Hepatocyte (in vitro differentiated cells): ENCODE measurements around the gene MYOCOS. TPM values are rescaled to one million over a fixed set of nuclear protein-coding genes. Genes with fewer than 3 reads are reported as not detected.

Source experiments
- DNase-seq: peaks from one replicate; pipeline ENCODE4 v3.0.0-alpha.2; 2016; ENCODE audit warnings: low spot score
- H2AFZ ChIP-seq: fragments of 200-600 bp; sonication (generic); 2 replicates; pipeline ENCODE4 v1.6.0; 2016; ENCODE audit warnings: antibody characterized with exemption, mild to moderate bottlenecking
- H3K27ac ChIP-seq: fragments of 200-600 bp; sonication (generic); 2 replicates; pipeline ENCODE4 v1.5.1; 2016; ENCODE audit warnings: mild to moderate bottlenecking
- H3K27me3 ChIP-seq: fragments of 200-600 bp; sonication (generic); 2 replicates; pipeline ENCODE4 v1.6.1; 2016
- H3K36me3 ChIP-seq: fragments of 200-600 bp; sonication (generic); replicated peaks from 2 replicates; pipeline ENCODE4 v1.5.1; 2016; ENCODE audit warnings: low read depth; ENCODE audit not compliant: insufficient read depth
- H3K4me1 ChIP-seq: fragments of 200-600 bp; sonication (generic); 2 replicates; pipeline ENCODE4 v1.5.1; 2016; ENCODE audit warnings: mild to moderate bottlenecking, moderate library complexity; ENCODE audit not compliant: insufficient read depth
- H3K4me2 ChIP-seq: fragments of 200-600 bp; sonication (generic); 2 replicates; pipeline ENCODE4 v1.6.0; 2016
- H3K4me3 ChIP-seq: fragments of 200-600 bp; sonication (generic); 2 replicates; pipeline ENCODE4 v1.5.1; 2016; ENCODE audit warnings: mild to moderate bottlenecking
- H3K79me2 ChIP-seq: fragments of 200-600 bp; sonication (generic); 2 replicates; pipeline ENCODE4 v1.6.0; 2017; ENCODE audit warnings: mild to moderate bottlenecking
- H3K9me2 ChIP-seq: fragments of 200-600 bp; sonication (generic); replicated peaks from 2 replicates; pipeline ENCODE4 v1.6.0; 2017; ENCODE audit warnings: mild to moderate bottlenecking; ENCODE audit not compliant: insufficient read depth
- H3K9me3 ChIP-seq: fragments of 200-600 bp; sonication (generic); 2 replicates; pipeline ENCODE4 v1.5.1; 2016; ENCODE audit warnings: low read depth, mild to moderate bottlenecking
- H4K20me1 ChIP-seq: fragments of 200-600 bp; sonication (generic); 2 replicates; pipeline ENCODE4 v1.6.0; 2016; ENCODE audit warnings: mild to moderate bottlenecking; ENCODE audit not compliant: insufficient read depth, poor library complexity, severe bottlenecking
- EZH2 ChIP-seq: fragments of 200-600 bp; sonication (generic); IDR thresholded peaks from 2 replicates; pipeline ENCODE4 v1.6.1; 2016; ENCODE audit warnings: antibody characterized with exemption, mild to moderate bottlenecking, borderline replicate concordance
- EZH2phosphoT487 ChIP-seq: fragments of 200-600 bp; sonication (generic); IDR thresholded peaks from one replicate; pipeline ENCODE4 v1.6.1; 2018; ENCODE audit warnings: antibody characterized with exemption, mild to moderate bottlenecking, low read depth, moderate library complexity; ENCODE audit not compliant: unreplicated experiment, severe bottlenecking
- WGBS: methylation state at CpG from one replicate; pipeline ENCODE4 v1.1.6; 2016; ENCODE audit warnings: low lambda C conversion rate; ENCODE audit errors: missing lambda C conversion rate; 5-methylcytosine and 5-hydroxymethylcytosine counted together
- polyA plus RNA-seq: library from polyadenylated mRNA; unstranded; fragments of >200 nt; fragmentation: Nextera tagmentation; extraction: Ambion mirVana; gene quantifications from 2 replicates; pipeline ENCODE4 v1.2.1, GENCODE V29; 2016
- total RNA-seq: library from RNA; depleted of rRNA; stranded (reverse); fragments of >200 nt; gene quantifications from 2 replicates; pipeline ENCODE4 v1.2.3, GENCODE V29; 2014
- TF ChIP-seq, protein P1 (sequence below): fragments of 200-600 bp; sonication (generic); IDR thresholded peaks from 2 replicates; pipeline ENCODE4 v1.5.1; 2016; ENCODE audit warnings: antibody characterized with exemption, mild to moderate bottlenecking; ENCODE audit not compliant: poor library complexity

MYOCOS gene
- total and polyA plus RNA-seq, 2 experiments from 2014 or later = not detected

- no peaks in the 10 kb centered on the region for H3K9me3 ChIP-seq
- no peaks in the 10 kb centered on the region for H3K4me1 ChIP-seq
- no peak overlapping the region for H3K4me2 ChIP-seq
- H3K27me3 ChIP-seq = no peaks in the 10 kb centered on the region
- DNase-seq = no peak
- no peak overlapping the region for H3K4me3 ChIP-seq
- no peaks in the 10 kb centered on the region for H3K79me2 ChIP-seq
- no peaks in the 10 kb centered on the region for H3K36me3 ChIP-seq
- TF ChIP-seq EZH2phosphoT487 (no peak), EZH2 (no peak)
- TF ChIP-seq, protein P1, sequence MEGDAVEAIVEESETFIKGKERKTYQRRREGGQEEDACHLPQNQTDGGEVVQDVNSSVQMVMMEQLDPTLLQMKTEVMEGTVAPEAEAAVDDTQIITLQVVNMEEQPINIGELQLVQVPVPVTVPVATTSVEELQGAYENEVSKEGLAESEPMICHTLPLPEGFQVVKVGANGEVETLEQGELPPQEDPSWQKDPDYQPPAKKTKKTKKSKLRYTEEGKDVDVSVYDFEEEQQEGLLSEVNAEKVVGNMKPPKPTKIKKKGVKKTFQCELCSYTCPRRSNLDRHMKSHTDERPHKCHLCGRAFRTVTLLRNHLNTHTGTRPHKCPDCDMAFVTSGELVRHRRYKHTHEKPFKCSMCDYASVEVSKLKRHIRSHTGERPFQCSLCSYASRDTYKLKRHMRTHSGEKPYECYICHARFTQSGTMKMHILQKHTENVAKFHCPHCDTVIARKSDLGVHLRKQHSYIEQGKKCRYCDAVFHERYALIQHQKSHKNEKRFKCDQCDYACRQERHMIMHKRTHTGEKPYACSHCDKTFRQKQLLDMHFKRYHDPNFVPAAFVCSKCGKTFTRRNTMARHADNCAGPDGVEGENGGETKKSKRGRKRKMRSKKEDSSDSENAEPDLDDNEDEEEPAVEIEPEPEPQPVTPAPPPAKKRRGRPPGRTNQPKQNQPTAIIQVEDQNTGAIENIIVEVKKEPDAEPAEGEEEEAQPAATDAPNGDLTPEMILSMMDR = no peak
- H4K20me1 ChIP-seq = no peaks in the 10 kb centered on the region
- H3K9me2 ChIP-seq = no peaks in the 10 kb centered on the region
- no peak overlapping the region for H2AFZ ChIP-seq
- WGBS = 76% methylated on average over 5 of the region's 5 CpGs
- H3K27ac ChIP-seq = no peak overlapping the region
These were observed 39.1 kb downstream of the MYOCOS start for GRCh38 chr1:171661076-171661650.

DNA sequence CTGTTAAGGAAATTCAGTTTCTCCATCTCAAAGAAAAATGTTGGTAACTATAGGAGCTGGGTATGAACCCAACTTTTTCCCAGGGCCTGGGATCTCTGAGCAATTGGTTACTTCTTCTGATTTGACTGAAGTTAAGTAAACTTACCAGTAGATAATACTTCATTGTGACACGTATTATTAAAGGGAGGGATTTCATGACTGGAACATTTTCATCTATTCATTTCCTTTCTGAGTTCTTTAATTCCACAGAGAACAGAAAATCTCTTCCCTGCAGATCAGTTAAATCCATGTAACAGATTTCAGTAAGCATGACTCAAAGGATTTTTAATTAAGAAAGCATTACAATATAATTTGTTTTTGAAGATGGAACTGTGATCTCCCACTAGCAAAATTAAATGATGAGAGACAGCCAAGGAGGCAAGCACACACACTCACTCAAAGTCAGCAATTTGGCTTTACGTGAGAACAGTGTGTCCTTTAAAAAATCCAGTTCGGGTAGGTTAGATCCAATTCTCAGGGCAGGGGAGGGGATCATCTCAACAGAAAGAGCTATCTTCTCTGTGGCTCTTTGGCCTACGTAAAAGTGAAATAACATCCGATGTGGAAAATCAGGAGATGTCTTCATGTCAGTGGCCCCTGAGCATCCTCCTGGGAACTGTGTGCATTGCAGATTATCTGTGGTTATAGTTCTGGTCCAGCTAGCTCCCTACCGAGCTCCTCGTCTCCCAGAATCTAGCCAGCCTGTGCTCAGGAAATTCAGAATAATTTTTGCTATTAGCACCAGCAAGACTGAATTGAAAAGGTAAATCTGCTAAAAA lies 41.2 kb downstream of the MYOCOS start:
- Histone ChIP-seq H3K27me3 (no peaks in the 10 kb centered on the region), H3K9me2 (no peaks in the 10 kb centered on the region), H3K4me1 (no peaks in the 10 kb centered on the region), H3K79me2 (no peaks in the 10 kb centered on the region), H3K9me3 (no peaks in the 10 kb centered on the region), H3K4me2 (no peak overlapping the region), H3K36me3 (no peaks in the 10 kb centered on the region), H3K27ac (no peak overlapping the region), H3K4me3 (no peak overlapping the region), H4K20me1 (no peaks in the 10 kb centered on the region), H2AFZ (no peak overlapping the region)
- TF ChIP-seq, protein P1 = no peak
- no peak for TF ChIP-seq EZH2phosphoT487
- TF ChIP-seq EZH2 = no peak
- WGBS = 85% methylated on average over 7 of the region's 7 CpGs
- no peak for DNase-seq

DNA sequence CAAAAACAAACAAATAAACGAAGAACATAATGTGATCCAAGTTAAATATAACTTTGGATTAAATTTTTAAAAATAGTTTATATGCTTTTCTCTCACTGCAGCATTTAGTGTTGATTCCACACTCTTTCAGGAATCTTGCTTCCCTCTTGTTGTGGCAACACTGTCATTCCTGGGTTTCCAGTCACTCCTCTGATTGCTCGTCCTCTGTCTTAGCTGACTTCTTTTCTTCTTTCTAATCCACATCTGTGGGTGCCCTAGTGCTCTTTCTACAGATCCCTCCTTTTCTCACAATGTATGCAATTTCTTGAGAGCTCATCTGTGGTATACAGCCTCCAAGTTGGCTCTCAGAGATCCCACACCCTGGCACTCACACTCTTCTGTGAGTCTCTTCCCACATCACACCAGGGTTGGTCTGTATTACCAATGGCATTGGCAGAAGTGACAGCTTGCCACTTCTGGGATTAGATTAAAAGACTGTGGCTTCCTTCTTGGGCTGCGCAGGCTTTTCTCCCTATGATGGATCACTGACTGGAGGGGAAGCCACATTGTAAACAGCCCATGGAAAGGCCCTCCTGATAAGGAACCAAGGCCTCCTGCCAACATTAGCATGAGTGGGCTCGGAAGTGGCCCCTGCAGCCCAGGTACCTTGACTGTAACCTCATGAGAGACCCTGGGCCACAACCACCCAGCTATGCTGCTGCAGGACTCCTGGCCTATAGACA lies 42.0 kb downstream of the MYOCOS start:
- H3K79me2 ChIP-seq = no peaks in the 10 kb centered on the region
- no peak overlapping the region for H2AFZ ChIP-seq
- no peaks in the 10 kb centered on the region for H3K36me3 ChIP-seq
- no peaks in the 10 kb centered on the region for H3K4me1 ChIP-seq
- no peaks in the 10 kb centered on the region for H3K27me3 ChIP-seq
- H3K4me3 ChIP-seq = no peak overlapping the region
- no peak for DNase-seq
- no peaks in the 10 kb centered on the region for H3K9me3 ChIP-seq
- H4K20me1 ChIP-seq = no peaks in the 10 kb centered on the region
- no peaks in the 10 kb centered on the region for H3K9me2 ChIP-seq
- 71% methylated on average over 4 of the region's 4 CpGs for WGBS
- H3K4me2 ChIP-seq = no peak overlapping the region
- no peak overlapping the region for H3K27ac ChIP-seq
- TF ChIP-seq EZH2 = no peak
- TF ChIP-seq, protein P1 = no peak
- no peak for TF ChIP-seq EZH2phosphoT487
